Thyroid gland (tissue), 4 donors: ENCODE measurements around the gene ITGA11. TPM values are rescaled to one million over a fixed set of nuclear protein-coding genes. Genes with fewer than 3 reads are reported as not detected.

Experiments
- DNase-seq, 2 donors: peaks; one replicate each; pipeline ENCODE4 v3.0.0-alpha.2; 2019
- H3K27ac ChIP-seq, 3 donors: fragments of 200-600 bp; sonication (generic); 1 replicate in 2 of 3; 2 replicates in 1 of 3; pipeline ENCODE4 v1.5.1; 2016 to 2019; ENCODE audit warnings: mild to moderate bottlenecking in 1 of 3, moderate library complexity in 1 of 3
- H3K27me3 ChIP-seq: fragments of 200-600 bp; sonication (generic); one replicate; pipeline ENCODE4 v1.5.1; 2019
- H3K36me3 ChIP-seq, 2 donors: fragments of 200-600 bp; sonication (generic); one replicate each; pipeline ENCODE4 v1.5.1; 2016 to 2019
- H3K4me1 ChIP-seq, 2 donors: fragments of 200-600 bp; sonication (generic); one replicate each; pipeline ENCODE4 v1.5.1; 2017 to 2019
- H3K4me3 ChIP-seq, 3 donors: fragments of 200-600 bp; sonication (generic); replicated peaks in 1 of 3; 1 replicate in 2 of 3; 2 replicates in 1 of 3; pipeline ENCODE4 v1.5.1; 2016; ENCODE audit warnings: mild to moderate bottlenecking in 1 of 3
- H3K9me3 ChIP-seq: fragments of 200-600 bp; sonication (generic); one replicate; pipeline ENCODE4 v1.5.1; 2017
- POLR2A ChIP-seq, 2 donors: fragments of 450-650 bp; IDR thresholded peaks; one replicate each; pipeline ENCODE4 v1.6.1; 2017; ENCODE audit warnings: antibody characterized with exemption in 2 of 2, mild to moderate bottlenecking in 2 of 2, moderate library complexity in 1 of 2
- WGBS, 2 donors: methylation state at CpG; one replicate each; pipeline ENCODE4 v1.1.5; 2017; 5-methylcytosine and 5-hydroxymethylcytosine counted together
- intact Hi-C: fragments of 100-400 bp; cut with DNase I; formaldehyde crosslinking; loops from one replicate; pipeline ENCODE4 v1.15.1; 2023
- total RNA-seq, 4 donors: library from RNA; depleted of rRNA; stranded (reverse); fragments of >200 nt; gene quantifications; one replicate each; pipeline ENCODE4 v1.2.3, GENCODE V29; 2016
- TF ChIP-seq, protein P1 (sequence below), 6 experiments: fragments of 200-600 bp in 3 of 6; fragments of 450-650 bp in 3 of 6; sonication (generic) in 3 of 6; IDR thresholded peaks; one replicate each; pipeline ENCODE4 v1.5.1; 2016 to 2019; ENCODE audit warnings: antibody characterized with exemption in 6 of 6, mild to moderate bottlenecking in 2 of 6, inconsistent platforms in 1 of 6, moderate library complexity in 1 of 6

ITGA11 gene
- total RNA-seq, 4 donors from 2014 or later = 3.0 to 6.1 (median 4.3) TPM

DNA sequence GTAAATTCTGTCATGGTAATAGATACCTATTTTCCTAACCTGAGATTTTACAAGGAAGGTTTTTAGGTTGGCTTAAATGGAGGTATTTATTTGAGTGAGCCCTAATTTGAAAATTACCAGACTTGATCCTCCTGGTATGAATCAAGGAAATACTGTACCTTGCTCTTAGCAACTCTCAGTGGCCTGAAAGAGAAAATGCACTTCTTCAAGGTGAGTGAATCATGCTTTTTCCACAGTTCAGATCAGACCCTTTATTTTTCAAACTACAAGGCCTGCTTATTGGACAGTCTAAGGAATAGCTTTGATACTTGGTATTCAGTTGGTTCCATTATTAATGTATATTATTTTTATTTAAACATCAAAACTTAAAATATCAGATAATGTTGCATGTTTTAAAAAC lies 139.0 kb downstream of the ITGA11 start:
- TF ChIP-seq, protein P1, sequence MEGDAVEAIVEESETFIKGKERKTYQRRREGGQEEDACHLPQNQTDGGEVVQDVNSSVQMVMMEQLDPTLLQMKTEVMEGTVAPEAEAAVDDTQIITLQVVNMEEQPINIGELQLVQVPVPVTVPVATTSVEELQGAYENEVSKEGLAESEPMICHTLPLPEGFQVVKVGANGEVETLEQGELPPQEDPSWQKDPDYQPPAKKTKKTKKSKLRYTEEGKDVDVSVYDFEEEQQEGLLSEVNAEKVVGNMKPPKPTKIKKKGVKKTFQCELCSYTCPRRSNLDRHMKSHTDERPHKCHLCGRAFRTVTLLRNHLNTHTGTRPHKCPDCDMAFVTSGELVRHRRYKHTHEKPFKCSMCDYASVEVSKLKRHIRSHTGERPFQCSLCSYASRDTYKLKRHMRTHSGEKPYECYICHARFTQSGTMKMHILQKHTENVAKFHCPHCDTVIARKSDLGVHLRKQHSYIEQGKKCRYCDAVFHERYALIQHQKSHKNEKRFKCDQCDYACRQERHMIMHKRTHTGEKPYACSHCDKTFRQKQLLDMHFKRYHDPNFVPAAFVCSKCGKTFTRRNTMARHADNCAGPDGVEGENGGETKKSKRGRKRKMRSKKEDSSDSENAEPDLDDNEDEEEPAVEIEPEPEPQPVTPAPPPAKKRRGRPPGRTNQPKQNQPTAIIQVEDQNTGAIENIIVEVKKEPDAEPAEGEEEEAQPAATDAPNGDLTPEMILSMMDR (IDR thresholded peaks at IDR 0.05) = no peak
- TF ChIP-seq POLR2A (IDR thresholded peaks at IDR 0.05) = no peak
- H3K27me3 ChIP-seq = no peaks in the 10 kb centered on the region
- H3K36me3 ChIP-seq = peaks cover 16 to 21% of the 10 kb centered on the region in 2 donors
- intact Hi-C loops = no loop called here
- H3K27ac ChIP-seq = no peak overlapping the region
- H3K4me1 ChIP-seq = peaks cover 0 to 3% of the 10 kb centered on the region in 2 donors
- DNase-seq = no peak
- H3K9me3 ChIP-seq = no peaks in the 10 kb centered on the region
- H3K4me3 ChIP-seq = no peak overlapping the region

DNA sequence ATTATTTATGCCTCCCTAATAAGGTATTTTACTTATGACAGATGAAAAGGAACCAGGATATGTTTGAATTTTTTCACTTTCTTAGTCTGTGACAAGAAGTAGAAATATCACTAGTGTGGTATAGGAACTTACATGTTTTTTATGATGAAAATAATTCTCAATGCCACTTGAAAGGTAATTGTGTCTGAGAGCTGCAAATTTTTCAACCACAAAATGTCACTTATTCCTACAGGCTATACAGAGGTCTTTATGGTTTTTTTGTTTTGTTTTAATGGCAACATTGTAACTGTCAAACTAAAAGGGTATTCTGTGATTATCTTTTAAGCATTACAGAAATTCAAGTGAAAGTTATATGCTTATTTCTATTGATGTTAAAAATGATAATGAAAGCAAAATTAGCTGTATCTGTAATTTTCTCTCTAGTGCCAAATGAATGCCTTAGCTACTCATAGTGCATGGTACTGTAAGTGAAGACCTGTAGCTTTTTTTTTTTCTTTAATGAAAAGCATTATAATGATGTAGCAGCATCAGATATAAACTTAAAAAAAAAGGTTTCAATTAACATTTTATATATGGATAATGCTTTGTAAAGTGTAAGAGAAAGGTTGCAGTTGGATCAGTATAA lies 139.7 kb downstream of the ITGA11 start:
- no peak for TF ChIP-seq POLR2A (IDR thresholded peaks at IDR 0.05)
- TF ChIP-seq, protein P1 (IDR thresholded peaks at IDR 0.05) = no peak
- H3K4me1 ChIP-seq = peaks cover 3 to 6% of the 10 kb centered on the region in 2 donors
- H3K4me3 ChIP-seq = no peak overlapping the region
- H3K9me3 ChIP-seq = no peaks in the 10 kb centered on the region
- intact Hi-C loops = no loop called here
- peaks cover 16 to 21% of the 10 kb centered on the region in 2 donors for H3K36me3 ChIP-seq
- no peaks in the 10 kb centered on the region for H3K27me3 ChIP-seq
- no peak for DNase-seq
- H3K27ac ChIP-seq = no peak overlapping the region

DNA sequence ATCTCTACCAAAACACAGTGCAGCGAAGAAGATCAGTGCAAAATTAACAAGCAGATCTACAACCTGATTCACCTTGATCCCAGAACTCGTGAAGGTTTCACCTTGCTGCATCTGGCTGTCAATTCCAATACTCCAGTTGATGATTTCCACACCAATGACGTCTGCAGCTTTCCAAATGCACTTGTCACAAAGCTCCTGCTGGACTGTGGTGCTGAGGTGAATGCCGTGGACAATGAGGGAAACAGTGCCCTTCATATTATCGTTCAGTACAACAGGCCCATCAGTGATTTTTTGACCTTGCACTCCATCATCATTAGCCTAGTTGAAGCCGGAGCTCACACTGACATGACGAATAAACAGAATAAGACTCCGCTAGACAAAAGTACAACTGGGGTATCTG lies 141.2 kb downstream of the ITGA11 start:
- TF ChIP-seq POLR2A (IDR thresholded peaks at IDR 0.05) = no peak
- TF ChIP-seq, protein P1 (IDR thresholded peaks at IDR 0.05) = no peak
- Histone ChIP-seq H3K27me3 (no peaks in the 10 kb centered on the region), H3K27ac (no peak overlapping the region), H3K9me3 (no peaks in the 10 kb centered on the region), H3K36me3 (peaks cover 16 to 21% of the 10 kb centered on the region in 2 donors), H3K4me3 (no peak overlapping the region), H3K4me1 (peaks cover 6 to 7% of the 10 kb centered on the region in 2 donors)
- 90 to 92% methylated on average over 8 of the region's 8 CpGs for WGBS, 2 donors
- intact Hi-C loops = no loop called here
- DNase-seq = no peak

DNA sequence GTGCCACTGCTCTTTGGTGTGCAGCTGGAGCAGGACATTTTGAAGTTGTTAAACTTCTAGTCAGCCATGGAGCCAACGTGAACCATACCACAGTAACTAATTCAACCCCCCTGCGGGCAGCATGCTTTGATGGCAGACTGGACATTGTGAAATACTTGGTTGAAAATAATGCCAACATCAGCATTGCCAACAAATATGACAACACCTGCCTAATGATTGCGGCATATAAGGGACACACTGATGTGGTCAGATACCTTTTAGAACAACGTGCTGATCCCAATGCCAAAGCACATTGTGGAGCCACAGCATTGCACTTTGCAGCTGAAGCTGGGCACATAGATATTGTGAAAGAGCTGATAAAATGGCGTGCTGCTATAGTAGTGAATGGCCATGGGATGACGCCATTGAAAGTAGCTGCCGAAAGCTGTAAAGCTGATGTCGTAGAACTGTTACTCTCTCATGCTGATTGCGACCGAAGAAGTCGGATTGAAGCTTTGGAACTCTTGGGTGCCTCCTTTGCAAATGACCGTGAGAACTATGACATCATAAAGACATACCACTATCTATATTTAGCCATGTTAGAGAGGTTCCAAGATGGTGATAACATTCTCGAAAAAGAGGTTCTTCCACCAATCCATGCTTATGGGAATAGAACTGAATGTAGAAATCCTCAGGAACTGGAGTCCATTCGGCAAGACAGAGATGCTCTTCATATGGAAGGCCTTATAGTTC lies 142.2 kb downstream of the ITGA11 start:
- no peak overlapping the region for H3K27ac ChIP-seq
- intact Hi-C loops = no loop called here

More for the DNA sequence above, 142.2 kb downstream of the ITGA11 start:
- TF ChIP-seq, protein P1 (IDR thresholded peaks at IDR 0.05) = no peak
- no peak for TF ChIP-seq POLR2A (IDR thresholded peaks at IDR 0.05)
- Histone ChIP-seq H3K36me3 (peaks cover 16 to 21% of the 10 kb centered on the region in 2 donors), H3K4me1 (peaks cover 6 to 7% of the 10 kb centered on the region in 2 donors), H3K4me3 (no peak overlapping the region), H3K9me3 (no peaks in the 10 kb centered on the region), H3K27me3 (no peaks in the 10 kb centered on the region)
- DNase-seq = no peak
- 93 to 95% methylated on average over 14 of the region's 14 CpGs for WGBS, 2 donors
